ENCODE results near the gene MEA1.

- TF ChIP-seq CTCF (IDR thresholded peaks at IDR 0.05 in 2 of 3, conservative IDR thresholded peaks at IDR 0.05 in 1 of 3; ENCODE audit: control insufficient read depth in 2 of 3, extremely low read depth in 1 of 3, insufficient read depth in 1 of 3, low read depth in 3 of 3, low read length in 3 of 3) (no peak), HDGF (IDR thresholded peaks at IDR 0.05) (no peak), CHD2 (IDR thresholded peaks at IDR 0.05; ENCODE audit: borderline replicate concordance, low read depth, low read length) (no peak), RCOR1 (conservative IDR thresholded peaks at IDR 0.05; ENCODE audit: low read depth, low read length) (no peak), MAX (IDR thresholded peaks at IDR 0.05; ENCODE audit: low read depth, low read length) (no peak), PKNOX1 (IDR thresholded peaks at IDR 0.05) (no peak), IKZF1 (conservative IDR thresholded peaks at IDR 0.05) (no peak)
- TF ChIP-seq, protein P1, sequence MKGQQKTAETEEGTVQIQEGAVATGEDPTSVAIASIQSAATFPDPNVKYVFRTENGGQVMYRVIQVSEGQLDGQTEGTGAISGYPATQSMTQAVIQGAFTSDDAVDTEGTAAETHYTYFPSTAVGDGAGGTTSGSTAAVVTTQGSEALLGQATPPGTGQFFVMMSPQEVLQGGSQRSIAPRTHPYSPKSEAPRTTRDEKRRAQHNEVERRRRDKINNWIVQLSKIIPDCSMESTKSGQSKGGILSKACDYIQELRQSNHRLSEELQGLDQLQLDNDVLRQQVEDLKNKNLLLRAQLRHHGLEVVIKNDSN (IDR thresholded peaks at IDR 0.05; ENCODE audit: borderline replicate concordance, extremely low read length, insufficient read depth, low read depth, low read length) = no peak
Observed at GRCh38 chr6:43055966-43056365, 42.2 kb upstream of the MEA1 start.
